OCI-LY1 (cell line): ENCODE measurements around the gene CNNM4.

Experiments
- EZH2 ChIP-seq: fragments of 200-600 bp; sonication (generic), shearing (Covaris generic); IDR thresholded peaks from 2 replicates; pipeline ENCODE4 v1.8.0; 2017; ENCODE audit warnings: borderline replicate concordance, mixed run types, mild to moderate bottlenecking, antibody characterized with exemption, low read length, moderate library complexity, mixed read lengths
- TF ChIP-seq, protein P1 (sequence below): fragments of 200-600 bp; sonication (generic), shearing (Covaris generic); IDR thresholded peaks from 2 replicates; pipeline ENCODE4 v1.5.1; 2017; ENCODE audit warnings: mild to moderate bottlenecking, antibody characterized with exemption, low read length, moderate library complexity, mixed read lengths

DNA sequence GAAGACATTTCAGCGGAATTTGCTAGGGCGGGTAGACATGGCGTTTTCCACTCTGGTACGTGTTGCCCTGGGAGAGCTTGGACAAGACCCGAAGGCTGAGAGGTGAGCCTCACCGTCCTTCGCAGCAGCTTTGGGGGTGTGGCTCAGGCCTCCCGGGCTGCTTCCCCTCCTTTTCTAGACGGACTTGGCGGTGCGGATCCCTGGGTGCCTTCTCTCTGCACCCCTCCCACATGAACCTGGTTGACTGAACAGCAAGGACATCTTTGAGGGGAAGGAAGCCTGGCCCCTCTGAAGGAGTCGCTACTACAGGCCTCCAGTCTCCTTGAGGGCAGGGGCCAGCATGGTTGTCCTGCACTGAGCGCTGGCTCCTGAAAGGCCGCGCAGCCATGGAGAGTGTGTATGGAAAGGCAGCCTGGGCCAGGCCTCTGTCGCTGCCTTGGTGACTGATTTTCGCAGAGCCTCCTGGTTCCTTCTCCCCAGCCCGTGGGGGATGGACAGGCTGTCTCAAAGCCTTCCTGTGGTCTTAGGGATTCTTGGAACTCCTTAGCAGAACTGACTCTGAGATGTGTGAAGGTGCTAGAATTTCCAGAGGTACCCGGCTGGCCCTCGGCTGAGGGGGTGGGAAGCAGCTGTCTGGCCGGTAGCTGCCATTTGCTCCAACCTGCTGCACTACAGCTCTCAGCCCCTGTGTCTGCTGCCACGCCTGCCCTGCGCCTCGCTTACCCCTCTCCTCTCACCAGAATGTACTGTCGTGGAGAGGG is 9.9 kb downstream of the CNNM4 start:
- TF ChIP-seq, protein P1, sequence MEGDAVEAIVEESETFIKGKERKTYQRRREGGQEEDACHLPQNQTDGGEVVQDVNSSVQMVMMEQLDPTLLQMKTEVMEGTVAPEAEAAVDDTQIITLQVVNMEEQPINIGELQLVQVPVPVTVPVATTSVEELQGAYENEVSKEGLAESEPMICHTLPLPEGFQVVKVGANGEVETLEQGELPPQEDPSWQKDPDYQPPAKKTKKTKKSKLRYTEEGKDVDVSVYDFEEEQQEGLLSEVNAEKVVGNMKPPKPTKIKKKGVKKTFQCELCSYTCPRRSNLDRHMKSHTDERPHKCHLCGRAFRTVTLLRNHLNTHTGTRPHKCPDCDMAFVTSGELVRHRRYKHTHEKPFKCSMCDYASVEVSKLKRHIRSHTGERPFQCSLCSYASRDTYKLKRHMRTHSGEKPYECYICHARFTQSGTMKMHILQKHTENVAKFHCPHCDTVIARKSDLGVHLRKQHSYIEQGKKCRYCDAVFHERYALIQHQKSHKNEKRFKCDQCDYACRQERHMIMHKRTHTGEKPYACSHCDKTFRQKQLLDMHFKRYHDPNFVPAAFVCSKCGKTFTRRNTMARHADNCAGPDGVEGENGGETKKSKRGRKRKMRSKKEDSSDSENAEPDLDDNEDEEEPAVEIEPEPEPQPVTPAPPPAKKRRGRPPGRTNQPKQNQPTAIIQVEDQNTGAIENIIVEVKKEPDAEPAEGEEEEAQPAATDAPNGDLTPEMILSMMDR: no peak
- no peak for TF ChIP-seq EZH2
